Activated naive CD4-positive, alpha-beta T cell treated with anti-CD3 and anti-CD28 coated beads, Interleukin-2, amount 50 U/mL, for 24 hours (primary cell): Measurements from ENCODE around the gene MORF4L1.
"Not testable (repeated sequence)": the region's sequence is repeated elsewhere in the genome, so short reads cannot be mapped to it uniquely, and the experiment has no call there.

Experiments
- H3K27ac Mint-ChIP-seq: one replicate; pipeline ENCODE4 v1.8.0; 2021; ENCODE audit warnings: mild to moderate bottlenecking, mixed read lengths
- H3K27me3 Mint-ChIP-seq: one replicate; pipeline ENCODE4 v1.8.0; 2021; ENCODE audit warnings: mixed read lengths
- H3K36me3 Mint-ChIP-seq: one replicate; pipeline ENCODE4 v1.8.0; 2021; ENCODE audit warnings: mixed read lengths
- H3K4me1 Mint-ChIP-seq: one replicate; pipeline ENCODE4 v1.8.0; 2021; ENCODE audit warnings: mixed read lengths
- H3K4me3 Mint-ChIP-seq: one replicate; pipeline ENCODE4 v1.8.0; 2021; ENCODE audit warnings: mild to moderate bottlenecking, mixed read lengths
- H3K9me3 Mint-ChIP-seq: one replicate; pipeline ENCODE4 v1.8.0; 2021; ENCODE audit warnings: mixed read lengths

Gene MORF4L1

DNA sequence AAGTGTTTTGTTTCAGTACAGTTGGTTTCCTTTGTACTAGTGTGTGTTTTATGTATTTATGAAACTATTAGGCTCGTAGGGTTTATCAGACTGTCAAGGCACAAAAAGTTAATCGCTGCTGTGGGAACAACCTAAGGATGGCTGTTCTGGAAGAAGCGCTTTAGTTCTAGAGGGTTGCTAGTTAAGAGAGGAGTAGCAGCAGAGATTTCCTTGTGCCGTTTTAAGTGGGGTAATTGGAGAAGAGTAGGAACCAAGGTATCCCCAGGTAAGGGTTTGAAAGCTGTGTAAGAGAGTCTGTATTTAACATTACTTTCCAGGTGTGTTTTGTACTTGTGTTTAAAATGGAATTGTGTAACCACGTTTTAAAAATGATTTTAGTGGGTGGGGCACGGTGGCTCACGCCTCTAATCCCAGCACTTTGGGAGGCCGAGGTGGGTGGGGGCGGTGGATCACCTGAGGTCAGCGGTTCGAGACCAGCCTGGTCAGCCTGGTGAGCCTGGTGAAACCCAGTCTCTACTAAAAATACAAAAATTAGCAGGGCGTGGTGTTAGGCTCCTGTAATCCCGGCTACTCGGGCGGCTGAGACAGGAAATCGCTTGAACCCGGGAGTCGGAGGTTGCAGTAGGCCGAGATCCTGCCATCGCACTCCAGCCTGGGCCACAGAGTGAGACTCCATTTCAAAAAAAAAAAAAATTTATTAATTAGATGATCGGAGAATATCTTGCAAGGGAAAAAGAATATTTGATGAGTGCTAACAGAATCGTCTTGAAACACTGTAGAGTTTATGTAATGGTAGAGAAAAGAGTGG, 2.6 kb downstream of the MORF4L1 start:
- H3K27me3 Mint-ChIP-seq = no peaks in the 10 kb centered on the region
- no peaks in the 10 kb centered on the region for H3K9me3 Mint-ChIP-seq
- H3K4me1 Mint-ChIP-seq = peaks cover 60% of the 10 kb centered on the region
- H3K4me3 Mint-ChIP-seq = peak overlapping the region; percentile 99
- peaks cover 8% of the 10 kb centered on the region for H3K36me3 Mint-ChIP-seq
- H3K27ac Mint-ChIP-seq = peak overlapping the region; percentile 100

DNA sequence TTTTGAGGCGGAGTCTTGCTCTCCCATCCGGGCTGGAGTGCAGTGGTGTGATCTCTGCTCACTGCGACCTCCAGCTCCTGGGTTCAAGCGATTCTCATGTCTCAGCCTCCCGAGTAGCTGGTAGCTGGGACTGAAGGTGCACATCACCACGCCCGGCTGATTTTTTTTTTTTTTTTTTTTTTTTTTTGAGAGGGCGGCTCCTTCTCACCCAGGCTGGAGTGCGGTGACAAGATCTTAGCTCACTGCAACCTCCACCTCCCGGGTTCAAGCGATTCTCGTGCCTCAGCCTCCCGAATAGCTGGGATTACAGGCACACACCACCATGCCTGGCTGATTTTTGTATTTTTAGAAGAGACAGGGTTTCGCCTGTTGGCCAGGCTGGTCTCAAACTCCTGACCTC, 4.3 kb downstream of the MORF4L1 start:
- peak overlapping the region; percentile 74 for H3K4me3 Mint-ChIP-seq

DNA sequence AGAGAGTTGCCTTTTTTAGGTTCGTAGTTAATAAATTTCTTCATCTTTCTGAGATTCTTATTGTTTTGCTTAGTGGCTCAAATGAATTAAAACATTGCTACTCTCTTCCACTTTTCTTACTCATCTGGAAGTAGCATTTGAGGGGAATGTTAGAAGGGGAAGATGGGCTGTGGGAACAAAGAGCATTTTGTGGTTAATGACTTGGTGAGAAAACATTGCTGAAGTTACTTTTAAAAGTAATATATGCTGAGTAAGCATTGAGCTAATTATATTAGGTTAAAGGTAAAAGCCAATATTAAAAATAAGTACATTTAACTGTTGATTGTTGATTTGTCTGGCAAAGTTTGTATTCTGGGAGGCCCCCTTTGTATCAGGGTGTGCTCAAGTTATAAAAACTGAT, 5.7 kb downstream of the MORF4L1 start:
- Mint-ChIP-seq H3K27me3 (no peaks in the 10 kb centered on the region), H3K36me3 (peaks cover 13% of the 10 kb centered on the region), H3K9me3 (no peaks in the 10 kb centered on the region), H3K4me1 (peaks cover 80% of the 10 kb centered on the region), H3K27ac (peak overlapping the region; percentile 25), H3K4me3 (peak overlapping the region; percentile 74)

More for the DNA sequence above, 4.3 kb downstream of the MORF4L1 start:
- H3K27me3 Mint-ChIP-seq, H3K9me3 Mint-ChIP-seq, H3K27ac Mint-ChIP-seq: not testable (repeated sequence)
- Mint-ChIP-seq H3K36me3 (peaks cover 11% of the 10 kb centered on the region), H3K4me1 (peaks cover 72% of the 10 kb centered on the region)

DNA sequence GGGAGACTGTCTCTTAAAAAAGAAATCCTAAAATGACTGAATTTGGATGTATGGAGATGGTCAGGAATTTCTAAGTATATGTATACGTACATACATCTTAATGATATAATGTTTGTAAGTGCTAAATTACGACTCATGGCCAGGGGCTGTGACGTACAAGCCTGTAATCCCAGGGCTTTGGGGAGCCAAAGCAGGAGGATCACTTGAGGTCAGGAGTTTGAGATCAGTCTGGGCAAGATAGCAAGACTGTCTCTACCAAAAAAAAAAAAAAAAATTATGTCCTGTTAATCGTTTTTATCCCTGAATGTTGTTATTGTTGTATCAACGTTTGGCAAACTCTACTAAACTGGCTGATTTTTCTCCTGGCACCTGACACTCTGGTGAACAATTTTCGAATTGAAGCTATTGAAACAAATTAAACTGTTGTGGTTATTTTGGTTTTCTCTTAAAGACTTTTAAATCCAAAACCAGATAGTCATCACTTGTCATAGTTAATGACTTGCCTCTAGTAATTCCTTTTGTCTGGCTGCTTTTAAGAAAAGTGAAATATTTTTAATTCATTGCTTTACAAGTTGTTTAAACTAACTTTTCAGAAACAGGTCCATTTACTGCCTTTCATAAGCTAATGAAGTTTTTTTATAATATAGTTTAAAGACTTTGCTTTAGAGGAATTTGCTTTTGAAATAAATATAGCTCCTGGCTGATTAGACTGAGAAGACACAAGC, 7.0 kb downstream of the MORF4L1 start:
- H3K36me3 Mint-ChIP-seq = peaks cover 11% of the 10 kb centered on the region
- peak overlapping the region; percentile 55 for H3K4me3 Mint-ChIP-seq
- H3K27ac Mint-ChIP-seq = peak overlapping the region; percentile 92
- H3K4me1 Mint-ChIP-seq = peaks cover 83% of the 10 kb centered on the region
- no peaks in the 10 kb centered on the region for H3K9me3 Mint-ChIP-seq
- H3K27me3 Mint-ChIP-seq = no peaks in the 10 kb centered on the region

DNA sequence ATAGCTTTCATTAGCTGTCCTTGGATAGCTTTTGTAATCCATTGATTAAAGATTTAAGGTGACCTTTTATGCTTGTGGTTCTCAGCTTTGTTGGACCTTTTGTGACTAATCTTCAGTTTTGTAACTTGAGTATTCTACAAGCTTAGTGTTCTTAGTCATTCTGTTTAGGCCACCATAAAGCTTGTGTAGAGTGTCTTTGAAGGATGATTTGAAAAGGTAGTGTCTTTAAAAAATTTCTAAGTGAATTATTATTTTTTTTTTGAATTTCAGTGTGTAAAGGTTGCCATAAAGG, 7.5 kb downstream of the MORF4L1 start:
- Mint-ChIP-seq H3K27me3 (no peaks in the 10 kb centered on the region), H3K9me3 (no peaks in the 10 kb centered on the region), H3K4me1 (peaks cover 83% of the 10 kb centered on the region), H3K27ac (peak overlapping the region; percentile 77), H3K4me3 (no peak overlapping the region), H3K36me3 (peaks cover 11% of the 10 kb centered on the region)

DNA sequence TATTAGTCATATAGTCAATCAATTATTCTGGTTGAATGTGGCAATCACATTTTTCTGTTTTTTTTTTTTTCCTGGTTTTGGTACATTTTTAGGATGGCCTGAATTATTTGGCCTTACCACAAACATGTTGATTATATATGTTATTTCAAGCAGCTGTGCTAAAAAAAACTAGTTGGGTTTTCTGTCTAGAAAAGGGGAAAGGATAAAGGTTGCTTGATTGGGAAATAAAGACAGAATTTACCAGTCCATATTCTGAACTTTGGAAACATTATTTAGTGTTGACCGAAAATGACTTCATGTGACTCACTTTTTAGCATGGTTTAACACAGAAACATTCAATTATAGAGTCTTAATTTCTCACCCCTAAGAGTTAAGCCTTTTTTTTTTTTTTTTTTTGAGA, 8.1 kb downstream of the MORF4L1 start:
- peak overlapping the region; percentile 55 for H3K27ac Mint-ChIP-seq
- H3K4me3 Mint-ChIP-seq = peak overlapping the region; percentile 39
- peaks cover 12% of the 10 kb centered on the region for H3K36me3 Mint-ChIP-seq
- no peaks in the 10 kb centered on the region for H3K9me3 Mint-ChIP-seq
- peaks cover 81% of the 10 kb centered on the region for H3K4me1 Mint-ChIP-seq
- H3K27me3 Mint-ChIP-seq = no peaks in the 10 kb centered on the region

DNA sequence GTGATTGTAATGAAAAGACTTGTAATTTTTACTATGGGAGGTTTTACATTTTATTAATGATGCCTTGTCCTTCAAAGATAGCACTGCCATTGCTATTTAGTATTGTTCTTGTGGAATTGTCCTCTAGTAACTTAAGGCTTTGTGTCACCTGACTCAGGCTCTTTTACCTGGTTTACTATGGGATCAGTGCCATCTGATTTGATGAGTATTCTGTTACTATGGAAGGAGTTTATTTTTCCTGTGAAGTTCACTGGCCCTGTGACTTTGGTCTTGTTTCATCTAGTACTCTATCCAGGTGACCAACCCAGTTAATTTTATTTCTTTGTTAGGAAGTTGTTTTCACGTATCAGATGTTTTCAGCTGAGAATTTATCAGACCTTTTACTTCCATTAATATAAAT, 9.0 kb downstream of the MORF4L1 start:
- Mint-ChIP-seq H3K4me1 (peaks cover 76% of the 10 kb centered on the region), H3K27me3 (no peaks in the 10 kb centered on the region), H3K36me3 (peaks cover 18% of the 10 kb centered on the region), H3K27ac (no peak overlapping the region), H3K9me3 (no peaks in the 10 kb centered on the region), H3K4me3 (peak overlapping the region; percentile 23)

DNA sequence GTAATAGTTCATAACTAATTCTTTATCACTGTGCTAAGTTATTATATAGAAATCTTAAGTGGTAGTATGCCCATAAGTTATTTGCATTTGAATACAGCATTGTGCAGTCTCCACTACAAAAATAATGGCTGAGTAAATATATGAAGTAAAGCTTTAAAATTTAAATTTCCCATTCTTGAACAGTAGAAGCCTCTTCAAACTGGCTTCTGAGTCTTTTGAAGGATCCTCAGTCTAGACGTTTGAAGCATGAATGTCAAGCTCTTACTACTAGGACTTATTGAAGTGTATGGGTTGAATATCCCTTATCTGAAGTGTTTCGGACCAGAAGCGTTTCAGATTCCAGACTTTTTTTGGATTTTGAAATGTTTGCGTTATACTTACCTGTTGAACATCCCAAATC, 16.3 kb downstream of the MORF4L1 start:
- H3K4me3 Mint-ChIP-seq = no peak overlapping the region
- peaks cover 25% of the 10 kb centered on the region for H3K4me1 Mint-ChIP-seq
- H3K36me3 Mint-ChIP-seq = peaks cover 15% of the 10 kb centered on the region
- H3K27ac Mint-ChIP-seq = no peak overlapping the region
- H3K27me3 Mint-ChIP-seq = no peaks in the 10 kb centered on the region
- no peaks in the 10 kb centered on the region for H3K9me3 Mint-ChIP-seq

DNA sequence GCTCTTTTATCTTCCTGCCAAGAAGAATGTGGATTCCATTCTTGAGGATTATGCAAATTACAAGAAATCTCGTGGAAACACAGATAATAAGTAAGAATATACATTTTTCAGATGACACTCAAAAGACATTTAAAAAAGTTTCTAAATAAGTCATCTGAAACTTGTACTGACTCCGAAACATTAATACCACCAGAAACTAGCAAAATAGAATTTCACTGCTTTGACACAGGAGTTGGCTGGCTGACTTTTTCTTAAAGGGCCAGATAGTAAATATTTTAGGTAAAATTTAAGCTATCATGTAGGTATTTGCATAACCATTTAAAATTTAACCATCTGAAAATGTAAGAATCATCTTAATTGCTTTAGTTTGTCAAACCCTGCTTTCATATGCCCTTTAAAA, 20.8 kb downstream of the MORF4L1 start:
- Mint-ChIP-seq H3K27ac (no peak overlapping the region), H3K27me3 (no peaks in the 10 kb centered on the region), H3K4me1 (peaks cover 7% of the 10 kb centered on the region), H3K36me3 (peaks cover 9% of the 10 kb centered on the region), H3K9me3 (no peaks in the 10 kb centered on the region), H3K4me3 (no peak overlapping the region)

DNA sequence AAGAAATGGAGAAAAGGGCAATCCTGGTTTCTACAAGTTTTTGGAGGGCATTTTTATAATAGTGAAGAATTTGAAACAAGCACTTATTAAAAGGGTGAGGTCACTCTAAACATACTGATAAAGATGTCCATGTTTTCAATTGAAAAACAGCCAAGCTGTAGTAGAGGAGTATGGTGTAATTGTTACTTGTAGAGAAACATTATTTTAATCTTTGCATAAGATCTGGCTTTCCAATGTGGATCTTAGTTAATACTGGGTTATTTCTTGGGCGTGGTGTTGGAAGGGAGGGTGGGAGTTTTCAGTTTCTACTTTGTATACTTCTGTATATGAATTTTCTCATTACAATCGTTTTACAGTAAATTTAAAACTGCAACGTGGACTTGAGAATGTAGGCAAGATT, 22.8 kb downstream of the MORF4L1 start:
- H3K27ac Mint-ChIP-seq = no peak overlapping the region
- H3K4me1 Mint-ChIP-seq = peaks cover 9% of the 10 kb centered on the region
- H3K9me3 Mint-ChIP-seq = no peaks in the 10 kb centered on the region
- no peak overlapping the region for H3K4me3 Mint-ChIP-seq
- H3K27me3 Mint-ChIP-seq = no peaks in the 10 kb centered on the region
- H3K36me3 Mint-ChIP-seq = peaks cover 10% of the 10 kb centered on the region

DNA sequence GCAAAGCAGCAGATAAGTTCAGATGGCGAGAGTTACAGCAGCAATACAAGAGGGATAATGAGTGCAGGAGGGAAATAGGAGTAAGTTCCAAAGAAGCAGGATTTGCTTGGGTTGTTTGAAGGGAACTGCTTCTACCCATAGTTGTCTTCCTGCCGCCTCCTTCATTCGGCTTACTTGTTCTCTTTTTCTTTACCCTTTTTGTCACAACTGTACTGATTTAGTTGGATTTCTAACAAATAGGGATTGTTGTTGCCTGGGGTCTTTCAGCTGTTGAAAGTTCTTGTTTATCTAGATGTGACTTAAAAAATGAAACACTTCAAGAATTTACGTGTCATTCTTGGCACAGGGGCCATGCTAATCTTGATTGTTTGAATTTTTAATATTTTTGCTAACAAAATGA, 25.9 kb downstream of the MORF4L1 start:
- H3K4me3 Mint-ChIP-seq = no peak overlapping the region
- H3K27ac Mint-ChIP-seq = peak overlapping the region; percentile 55
- peaks cover 14% of the 10 kb centered on the region for H3K36me3 Mint-ChIP-seq
- peaks cover 4% of the 10 kb centered on the region for H3K4me1 Mint-ChIP-seq
- H3K27me3 Mint-ChIP-seq = no peaks in the 10 kb centered on the region
- H3K9me3 Mint-ChIP-seq = no peaks in the 10 kb centered on the region

DNA sequence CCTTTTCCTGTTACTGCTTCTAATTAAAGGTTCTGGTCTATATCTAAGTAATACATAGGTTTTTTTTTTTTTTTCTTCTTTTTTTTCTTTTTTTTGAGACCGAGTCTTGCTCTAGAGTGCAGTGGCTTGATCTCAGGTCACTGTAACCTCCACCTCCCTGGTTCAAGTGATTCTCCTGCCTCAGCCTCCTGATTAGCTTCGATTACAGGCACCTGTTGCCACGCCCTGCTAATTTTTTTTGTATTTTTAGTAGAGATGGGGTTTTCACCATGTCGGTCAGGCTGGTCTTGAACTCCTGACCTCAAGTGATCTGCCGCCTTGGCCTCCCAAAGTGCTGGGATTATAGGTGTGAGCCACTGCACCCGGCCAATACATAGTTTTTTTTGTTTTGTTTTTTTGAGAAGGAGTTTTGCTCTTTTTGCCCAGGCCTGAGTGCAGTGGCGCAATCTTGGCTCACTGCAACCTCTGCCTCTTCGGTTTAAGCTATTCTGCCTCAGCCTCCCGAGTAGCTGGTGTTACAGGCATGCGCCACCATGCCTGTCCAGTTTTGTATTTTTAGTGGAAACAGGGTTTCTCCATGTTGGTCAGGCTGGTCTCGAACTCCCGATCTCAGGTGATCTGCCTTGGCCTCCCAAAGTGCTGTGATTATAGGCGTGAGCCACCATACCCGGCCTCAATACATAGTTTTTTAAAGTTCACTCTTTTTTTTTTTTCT, 28.3 kb downstream of the MORF4L1 start:
- H3K27ac Mint-ChIP-seq, H3K4me3 Mint-ChIP-seq: not testable (repeated sequence)
- peaks cover 22% of the 10 kb centered on the region for H3K36me3 Mint-ChIP-seq

DNA sequence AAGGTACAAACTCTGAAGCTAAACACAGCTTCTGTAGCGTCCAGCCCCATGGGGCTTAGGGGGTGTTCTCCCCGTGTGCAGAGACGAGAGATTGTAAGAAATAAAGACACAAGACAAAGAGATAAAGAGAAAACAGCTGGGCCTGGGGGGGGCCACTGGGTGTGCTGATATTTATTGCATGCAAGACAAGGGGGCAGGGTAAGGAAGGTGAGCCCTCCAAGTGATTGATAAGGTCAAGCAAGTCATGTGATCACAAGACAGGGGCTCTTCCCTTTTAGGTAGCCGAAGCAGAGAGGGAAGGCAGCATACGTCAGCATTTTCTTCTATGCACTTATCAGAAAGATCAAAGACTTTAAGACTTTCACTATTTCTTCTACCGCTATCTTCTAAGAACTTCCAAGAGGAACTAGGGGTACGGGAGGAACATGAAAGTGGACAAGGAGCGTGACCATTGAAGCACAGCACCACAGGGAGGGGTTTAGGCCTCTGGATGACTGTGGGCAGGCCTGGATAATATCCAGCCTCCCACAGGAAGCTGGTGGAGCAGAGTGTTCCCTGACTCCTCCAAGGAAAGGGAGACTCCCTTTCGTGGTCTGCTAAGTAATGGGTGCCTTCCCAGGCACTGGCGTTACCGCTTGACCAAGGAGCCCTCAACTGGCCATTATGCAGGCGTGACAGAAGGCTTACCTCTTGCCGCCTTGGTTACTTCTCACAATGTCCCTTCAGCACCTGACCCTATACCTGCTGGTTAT, 29.8 kb downstream of the MORF4L1 start:
- not testable (repeated sequence) for H3K27ac Mint-ChIP-seq, H3K4me1 Mint-ChIP-seq, H3K9me3 Mint-ChIP-seq, H3K27me3 Mint-ChIP-seq, H3K4me3 Mint-ChIP-seq
- H3K36me3 Mint-ChIP-seq = peaks cover 28% of the 10 kb centered on the region

More for the DNA sequence above, 28.3 kb downstream of the MORF4L1 start:
- H3K4me1 Mint-ChIP-seq, H3K9me3 Mint-ChIP-seq, H3K27me3 Mint-ChIP-seq: not testable (repeated sequence)

DNA sequence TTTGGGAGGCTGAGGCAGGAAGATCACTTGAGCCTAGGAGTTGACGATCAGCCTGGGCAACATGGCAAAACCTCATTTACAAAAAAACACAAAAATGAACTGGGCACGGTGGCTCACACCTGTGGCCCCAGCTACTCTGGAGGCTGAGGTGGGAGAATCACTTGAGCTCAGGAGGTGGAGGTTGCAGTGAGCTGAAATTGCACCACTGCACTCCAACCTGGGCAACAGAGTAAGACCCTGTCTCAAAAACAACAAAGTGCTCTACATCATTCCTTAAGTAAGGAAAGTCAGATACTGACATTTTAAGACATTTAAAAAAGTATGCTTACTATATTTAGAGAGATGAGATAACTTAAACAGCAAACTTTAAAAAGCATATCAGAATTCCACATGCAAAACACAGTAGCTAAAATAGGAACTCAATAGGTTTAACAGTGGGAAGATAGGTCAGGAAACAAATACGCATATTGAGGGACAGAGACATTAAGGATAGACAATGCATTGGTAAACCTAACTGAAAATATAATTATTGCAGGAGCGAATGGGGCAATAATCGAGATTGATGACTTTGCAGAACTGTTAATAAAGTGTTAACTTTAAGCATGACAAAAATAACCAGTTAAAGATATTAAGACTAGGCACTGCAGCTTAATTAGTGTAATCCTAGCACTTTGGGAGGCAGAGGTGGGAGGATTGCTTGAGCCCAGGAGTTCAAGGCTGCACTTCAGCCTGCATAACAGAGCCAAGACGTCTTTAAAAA, 32.1 kb downstream of the MORF4L1 start:
- Mint-ChIP-seq H3K4me3 (no peak overlapping the region), H3K4me1 (peaks cover 11% of the 10 kb centered on the region), H3K36me3 (peaks cover 33% of the 10 kb centered on the region), H3K27me3 (no peaks in the 10 kb centered on the region), H3K27ac (peak overlapping the region; percentile 19), H3K9me3 (no peaks in the 10 kb centered on the region)

DNA sequence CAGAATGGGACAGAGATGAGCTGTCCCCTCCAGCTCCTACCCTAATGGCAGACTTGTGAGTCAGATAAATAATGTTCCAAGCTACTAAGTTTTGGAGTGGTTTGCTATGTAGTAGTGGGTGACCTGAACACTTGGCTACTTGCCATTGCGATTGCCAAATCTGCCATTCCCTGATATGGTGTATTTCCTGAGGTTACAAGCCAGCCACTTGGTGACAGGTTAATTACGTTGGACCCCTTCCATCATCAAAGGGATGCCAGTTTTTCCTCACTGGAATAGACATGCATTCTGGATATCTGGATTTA, 33.6 kb downstream of the MORF4L1 start:
- H3K27ac Mint-ChIP-seq = no peak overlapping the region
- H3K4me1 Mint-ChIP-seq = peaks cover 17% of the 10 kb centered on the region
- peaks cover 31% of the 10 kb centered on the region for H3K36me3 Mint-ChIP-seq
- no peaks in the 10 kb centered on the region for H3K27me3 Mint-ChIP-seq
- no peak overlapping the region for H3K4me3 Mint-ChIP-seq
- H3K9me3 Mint-ChIP-seq = no peaks in the 10 kb centered on the region
